Endothelial cell (in vitro differentiated cells): ENCODE data around the gene STK32C. TPM values are rescaled to one million over a fixed set of nuclear protein-coding genes. Genes with fewer than 3 reads are reported as not detected.

Source experiments
- DNase-seq: peaks from one replicate; pipeline ENCODE4 v3.0.0; 2021; ENCODE audit warnings: low spot score
- H3K27ac Mint-ChIP-seq: one replicate; pipeline ENCODE4 v1.8.0; 2021; ENCODE audit warnings: mixed read lengths, inconsistent platforms; ENCODE audit not compliant: unreplicated experiment
- H3K27me3 Mint-ChIP-seq: one replicate; pipeline ENCODE4 v1.8.0; 2021; ENCODE audit warnings: mild to moderate bottlenecking, moderate library complexity, mixed read lengths, inconsistent platforms; ENCODE audit not compliant: unreplicated experiment
- H3K36me3 Mint-ChIP-seq: one replicate; pipeline ENCODE4 v1.8.0; 2021; ENCODE audit warnings: mild to moderate bottlenecking, low read depth, mixed read lengths, inconsistent platforms; ENCODE audit not compliant: unreplicated experiment
- H3K4me1 Mint-ChIP-seq: one replicate; pipeline ENCODE4 v1.8.0; 2021; ENCODE audit warnings: mild to moderate bottlenecking, mixed read lengths, inconsistent platforms; ENCODE audit not compliant: unreplicated experiment
- H3K4me3 Mint-ChIP-seq: one replicate; pipeline ENCODE4 v1.8.0; 2021; ENCODE audit warnings: mild to moderate bottlenecking, mixed read lengths, inconsistent platforms; ENCODE audit not compliant: unreplicated experiment
- H3K9me3 Mint-ChIP-seq: one replicate; pipeline ENCODE4 v1.8.0; 2021; ENCODE audit warnings: mixed read lengths, inconsistent platforms; ENCODE audit not compliant: unreplicated experiment
- CTCF ChIP-seq: fragments of 200-600 bp; sonication (generic); IDR thresholded peaks from one replicate; pipeline ENCODE4 v1.5.0; 2021; ENCODE audit warnings: antibody characterized with exemption; ENCODE audit not compliant: unreplicated experiment
- total RNA-seq: library from RNA; stranded (reverse); fragmentation: NEBNext Ultra II Directional; extraction: Animal tissue kit (Norgen Biotek cat#: 25700); gene quantifications from one replicate; pipeline ENCODE4 v1.2.1, GENCODE V29; 2021; ENCODE audit not compliant: unreplicated experiment

Gene STK32C
- total RNA-seq, 1 donor from 2014 or later, result 12.6 TPM

GRCh38 chr10:132314336-132314735, 6.6 kb upstream of the STK32C start:
- Mint-ChIP-seq H3K27me3 (peaks cover 10% of the 10 kb centered on the region), H3K4me3 (no peak overlapping the region), H3K4me1 (peaks cover 7% of the 10 kb centered on the region), H3K27ac (no peak overlapping the region), H3K36me3 (no peaks in the 10 kb centered on the region), H3K9me3 (no peaks in the 10 kb centered on the region)
- TF ChIP-seq CTCF, result no peak
- DNase-seq, result no peak

DNA sequence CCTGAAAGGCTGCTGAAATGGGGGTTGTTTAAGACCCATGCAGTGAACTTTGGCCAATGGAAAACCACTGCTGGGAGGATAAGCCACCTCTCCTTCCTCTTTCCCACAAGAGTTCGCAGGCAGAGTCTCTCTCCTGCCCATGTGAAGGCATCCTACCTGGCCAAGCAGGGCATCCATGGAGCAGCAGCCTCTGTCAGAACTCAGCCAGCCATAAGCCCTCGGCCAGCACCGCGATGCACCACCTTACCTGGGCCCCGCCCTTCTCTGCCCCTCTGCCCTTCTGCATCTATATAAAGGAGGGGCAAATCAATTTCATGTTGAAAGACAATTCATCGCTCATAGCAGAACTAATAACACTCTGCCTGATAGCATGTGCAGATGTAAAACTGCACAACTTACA, 6.1 kb upstream of the STK32C start:
- no peak for TF ChIP-seq CTCF
- peaks cover 14% of the 10 kb centered on the region for H3K27me3 Mint-ChIP-seq
- no peaks in the 10 kb centered on the region for H3K9me3 Mint-ChIP-seq
- H3K36me3 Mint-ChIP-seq, result no peaks in the 10 kb centered on the region
- H3K4me1 Mint-ChIP-seq, result peaks cover 7% of the 10 kb centered on the region
- no peak for DNase-seq
- no peak overlapping the region for H3K27ac Mint-ChIP-seq
- no peak overlapping the region for H3K4me3 Mint-ChIP-seq

- Mint-ChIP-seq H3K27ac (no peak overlapping the region), H3K9me3 (no peaks in the 10 kb centered on the region), H3K4me1 (peaks cover 7% of the 10 kb centered on the region), H3K27me3 (peaks cover 15% of the 10 kb centered on the region), H3K36me3 (no peaks in the 10 kb centered on the region), H3K4me3 (no peak overlapping the region)
- no peak for DNase-seq
- no peak for TF ChIP-seq CTCF
Observed at GRCh38 chr10:132313305-132313704, 5.6 kb upstream of the STK32C start.

- H3K4me3 Mint-ChIP-seq, result peak overlapping the region; percentile 54
- peaks cover 21% of the 10 kb centered on the region for H3K27me3 Mint-ChIP-seq
- H3K4me1 Mint-ChIP-seq, result peaks cover 7% of the 10 kb centered on the region
- peaks cover 3% of the 10 kb centered on the region for H3K36me3 Mint-ChIP-seq
- TF ChIP-seq CTCF, result no peak
- H3K27ac Mint-ChIP-seq, result no peak overlapping the region
- no peak for DNase-seq
- H3K9me3 Mint-ChIP-seq, result no peaks in the 10 kb centered on the region
Observed at GRCh38 chr10:132311338-132311939, 3.7 kb upstream of the STK32C start.

GRCh38 chr10:132310701-132311337, 3.1 kb upstream of the STK32C start:
- Mint-ChIP-seq H3K4me3 (peak overlapping the region; percentile 54), H3K27me3 (peaks cover 27% of the 10 kb centered on the region), H3K36me3 (peaks cover 9% of the 10 kb centered on the region), H3K9me3 (no peaks in the 10 kb centered on the region), H3K4me1 (peaks cover 7% of the 10 kb centered on the region), H3K27ac (no peak overlapping the region)
- DNase-seq, result no peak
- TF ChIP-seq CTCF, result no peak
